ENCODE data around the gene AMT.

DNA sequence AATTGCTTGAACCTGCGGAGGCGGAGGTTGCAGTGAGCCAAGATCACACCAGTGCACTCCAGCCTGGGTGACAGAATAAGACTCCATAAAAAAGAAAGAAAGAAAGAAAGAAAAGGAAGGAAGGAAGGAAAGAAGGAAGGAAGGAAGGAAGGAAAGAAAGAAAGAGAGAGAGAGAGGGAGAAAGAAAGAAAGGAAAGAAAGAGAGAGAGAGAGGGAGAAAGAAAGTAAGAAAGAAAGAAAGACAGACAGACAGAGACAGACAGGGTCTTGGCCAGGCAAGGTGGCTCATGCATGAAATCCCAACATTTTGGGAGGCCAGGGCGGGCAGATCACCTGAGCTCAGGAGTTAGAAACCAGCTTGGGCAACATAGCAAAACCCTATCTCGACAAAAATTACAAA, 31.3 kb upstream of the AMT start:
- TF ChIP-seq CTCF (IDR thresholded peaks at IDR 0.05) (no peak), POLR2A (IDR thresholded peaks at IDR 0.05) (no peak)

Measured in thyroid gland (tissue), 4 donors.